GM08714 (cell line): ENCODE results near the gene USP51.
A peak's percentile ranks its signal among the peaks of the same experiment; 100 is the strongest.
"Not testable (repeated sequence)": the region's sequence is repeated elsewhere in the genome, so short reads cannot be mapped to it uniquely, and the experiment has no call there.

Source experiments
- H3K4me3 ChIP-seq: fragments of 200-500 bp; sonication (Bioruptor generic); 2 replicates; pipeline ENCODE4 v1.5.1; 2014; ENCODE audit warnings: mild to moderate bottlenecking, low read length, inconsistent platforms
- ZNF274 ChIP-seq: IDR thresholded peaks from 2 replicates; pipeline ENCODE4 v1.6.1; 2012; ENCODE audit warnings: mild to moderate bottlenecking, low read depth, low read length

The USP51 gene

GRCh38 chrX:55488006-55488592, 1.5 kb downstream of the USP51 start:
- H3K4me3 ChIP-seq: peak overlapping the region; percentile 61; the same call in 1 of the 2 replicates
- TF ChIP-seq ZNF274: no peak

GRCh38 chrX:55487143-55487542, 2.5 kb downstream of the USP51 start:
- H3K4me3 ChIP-seq: no peak overlapping the region
- TF ChIP-seq ZNF274: no peak

DNA sequence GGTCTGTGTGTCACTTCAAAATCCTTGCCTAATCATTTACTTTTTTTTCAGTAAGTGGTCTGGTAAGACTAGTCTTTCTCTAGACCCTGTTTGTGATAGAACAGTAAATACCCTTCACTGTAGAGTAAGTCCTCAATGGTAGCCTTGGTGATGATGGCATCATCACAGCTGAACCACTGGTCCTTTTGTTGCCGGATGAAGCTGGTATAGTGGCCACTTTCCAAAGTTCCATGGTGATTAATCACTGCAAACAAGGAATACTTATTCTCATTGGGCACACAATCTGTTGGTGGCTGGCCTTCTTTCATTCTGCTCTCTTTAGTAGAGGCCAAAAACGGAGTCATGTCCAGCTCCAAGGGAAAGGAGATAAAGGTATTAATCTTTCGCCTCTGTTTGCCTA, 2.9 kb downstream of the USP51 start:
- no peak for TF ChIP-seq ZNF274
- H3K4me3 ChIP-seq: no peak overlapping the region

DNA sequence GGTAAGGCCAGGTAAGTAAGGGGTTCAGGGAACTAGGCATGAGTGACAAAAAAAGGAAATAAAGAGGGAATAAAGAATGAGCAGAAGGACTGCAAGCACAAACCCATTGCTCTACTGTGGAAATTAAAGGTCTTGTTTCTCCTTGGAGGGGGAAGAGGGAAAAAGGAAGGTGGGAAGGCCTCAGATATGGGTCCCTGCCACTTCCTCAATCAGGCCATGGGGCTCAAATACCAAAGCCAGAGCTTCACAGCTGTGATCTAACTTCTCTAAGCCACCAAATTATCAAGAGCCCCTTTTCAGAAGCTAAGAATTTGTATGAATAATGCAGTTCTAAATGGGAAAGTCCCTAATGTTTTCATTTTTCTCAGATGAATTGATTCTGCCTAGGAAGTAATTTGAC, 4.7 kb downstream of the USP51 start:
- no peak overlapping the region for H3K4me3 ChIP-seq
- TF ChIP-seq ZNF274: no peak

- no peak for TF ChIP-seq ZNF274
- H3K4me3 ChIP-seq: no peak overlapping the region
These were observed 9.1 kb downstream of the USP51 start for GRCh38 chrX:55480390-55481062.

DNA sequence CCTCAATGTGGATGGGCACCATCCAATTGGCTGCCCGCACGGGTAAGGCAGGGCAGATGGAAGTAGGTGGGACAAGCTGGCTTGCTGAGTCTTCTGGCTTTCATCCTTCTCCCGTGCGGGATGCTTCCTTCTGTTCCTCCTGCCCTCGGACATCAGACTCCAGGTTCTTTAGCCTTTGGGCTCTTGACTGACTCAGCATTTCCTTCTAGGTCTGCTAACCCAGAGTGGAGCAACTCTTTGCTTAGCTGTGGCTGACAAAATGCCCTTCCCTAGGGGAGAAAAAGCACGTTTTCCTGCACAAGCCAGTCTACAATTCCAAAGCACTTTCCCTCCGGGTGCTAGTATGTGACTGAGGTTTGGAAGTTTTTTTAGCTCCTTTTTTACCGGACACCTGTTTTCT, 9.7 kb downstream of the USP51 start:
- not testable (repeated sequence) for H3K4me3 ChIP-seq

- not testable (repeated sequence) for H3K4me3 ChIP-seq
These were observed 23.9 kb downstream of the USP51 start for GRCh38 chrX:55465791-55466190.

DNA sequence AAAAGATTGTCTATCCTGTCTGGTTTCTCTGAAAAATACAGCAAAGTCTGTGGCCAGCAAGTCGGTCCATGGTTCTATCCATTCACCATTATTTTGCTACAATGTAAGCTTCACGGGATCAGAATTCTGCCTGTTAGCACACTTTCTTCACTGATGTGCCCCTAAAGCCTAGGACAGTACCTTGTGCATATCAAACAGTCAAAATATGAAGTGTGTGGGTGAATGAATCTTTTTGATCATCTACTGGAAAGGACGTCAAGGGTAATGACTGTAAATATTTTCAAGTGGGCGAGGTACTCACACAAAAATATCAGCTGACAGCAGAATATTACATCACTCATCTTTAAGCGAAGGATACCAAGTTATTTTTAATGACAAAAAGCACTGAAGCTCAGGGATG, 24.5 kb downstream of the USP51 start:
- H3K4me3 ChIP-seq: not testable (repeated sequence)

- H3K4me3 ChIP-seq: not testable (repeated sequence)
These were observed 25.6 kb downstream of the USP51 start for GRCh38 chrX:55464050-55464449.

- H3K4me3 ChIP-seq: not testable (repeated sequence)
These were observed 29.7 kb downstream of the USP51 start for GRCh38 chrX:55459926-55460325.

GRCh38 chrX:55459426-55459825, 30.2 kb downstream of the USP51 start:
- H3K4me3 ChIP-seq: not testable (repeated sequence)

DNA sequence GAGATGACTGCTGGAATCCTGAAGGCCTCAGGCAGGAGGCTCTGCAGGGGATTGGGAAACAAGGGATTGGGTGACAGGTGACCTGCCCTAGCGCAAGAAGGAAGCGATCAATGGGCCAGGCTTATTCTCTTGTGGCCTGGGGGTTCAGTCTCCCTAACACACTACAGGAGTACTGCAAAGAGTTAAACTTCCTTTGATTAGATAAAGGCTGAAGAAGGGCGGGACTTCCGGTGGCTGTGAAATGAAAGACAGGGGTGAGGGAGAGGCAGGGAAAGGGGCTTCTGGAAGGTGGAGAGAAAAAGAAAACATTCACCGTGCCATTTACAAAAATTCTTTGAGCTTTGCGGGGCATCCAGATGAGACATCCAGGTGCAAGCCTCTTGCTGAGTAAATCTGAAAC, 33.9 kb downstream of the USP51 start:
- H3K4me3 ChIP-seq: not testable (repeated sequence)

- no peak for TF ChIP-seq ZNF274
- H3K4me3 ChIP-seq: peak overlapping the region; percentile 68
These were observed 36.9 kb downstream of the USP51 start for GRCh38 chrX:55452833-55453124.

- H3K4me3 ChIP-seq: peak within 1 kb of the TSS; percentile 68
- no peak for TF ChIP-seq ZNF274
These were observed 37.4 kb downstream of the USP51 start, which contains the start of gene MAGEH1 for GRCh38 chrX:55451990-55452832. Gene MAGEH1, plus strand, starts transcription at chrX:55452127. Its CDS starts 248 bp downstream, at chrX:55452375.

GRCh38 chrX:55451626-55451989, 38.0 kb downstream of the USP51 start:
- TF ChIP-seq ZNF274: no peak
- H3K4me3 ChIP-seq: peak overlapping the region; percentile 68; the same call in 1 of the 2 replicates

DNA sequence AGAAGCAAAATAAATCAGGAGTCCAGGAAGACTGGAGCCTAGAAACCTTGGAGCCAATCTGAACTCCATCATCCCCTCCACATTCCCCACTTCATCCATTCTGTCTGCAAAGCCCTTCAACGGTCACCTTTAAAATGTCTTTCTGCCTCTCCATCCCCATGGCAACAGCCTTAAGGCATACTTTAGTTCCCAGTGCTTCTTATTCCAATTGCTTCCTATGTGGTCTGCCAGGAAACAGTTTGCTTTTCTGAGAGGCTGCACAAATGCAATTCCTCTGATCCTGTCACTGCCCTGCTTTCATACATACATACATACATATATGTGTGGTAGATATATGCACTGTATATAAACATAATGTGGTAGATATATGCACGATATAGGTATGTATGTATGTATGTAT, 38.5 kb downstream of the USP51 start:
- no peak for TF ChIP-seq ZNF274
- no peak overlapping the region for H3K4me3 ChIP-seq
